T-helper 2 cell treated with Interferon-gamma antibody and Interleukin-4, amounts not matched to agents 5 μg/mL and 100 μg/mL, for 36 hours (primary cell): ENCODE results near the gene PLA2G4C.

Experiments used
- DNase-seq: peaks from one replicate; pipeline ENCODE4 v3.0.0; 2021; ENCODE audit warnings: low spot score
- H3K27ac Mint-ChIP-seq: one replicate; pipeline ENCODE4 v1.8.0; 2021; ENCODE audit warnings: mild to moderate bottlenecking, mixed read lengths
- H3K27me3 Mint-ChIP-seq: one replicate; pipeline ENCODE4 v1.8.0; 2021; ENCODE audit warnings: low read depth, mixed read lengths
- H3K36me3 Mint-ChIP-seq: one replicate; pipeline ENCODE4 v1.8.0; 2021; ENCODE audit warnings: low read depth, mixed read lengths
- H3K4me1 Mint-ChIP-seq: one replicate; pipeline ENCODE4 v1.8.0; 2021; ENCODE audit warnings: low read depth, mixed read lengths
- H3K4me3 Mint-ChIP-seq: one replicate; pipeline ENCODE4 v1.8.0; 2022; ENCODE audit warnings: mild to moderate bottlenecking, moderate library complexity, mixed read lengths
- H3K9me3 Mint-ChIP-seq: one replicate; pipeline ENCODE4 v1.8.0; 2021; ENCODE audit warnings: mixed read lengths

The PLA2G4C gene, protein sequence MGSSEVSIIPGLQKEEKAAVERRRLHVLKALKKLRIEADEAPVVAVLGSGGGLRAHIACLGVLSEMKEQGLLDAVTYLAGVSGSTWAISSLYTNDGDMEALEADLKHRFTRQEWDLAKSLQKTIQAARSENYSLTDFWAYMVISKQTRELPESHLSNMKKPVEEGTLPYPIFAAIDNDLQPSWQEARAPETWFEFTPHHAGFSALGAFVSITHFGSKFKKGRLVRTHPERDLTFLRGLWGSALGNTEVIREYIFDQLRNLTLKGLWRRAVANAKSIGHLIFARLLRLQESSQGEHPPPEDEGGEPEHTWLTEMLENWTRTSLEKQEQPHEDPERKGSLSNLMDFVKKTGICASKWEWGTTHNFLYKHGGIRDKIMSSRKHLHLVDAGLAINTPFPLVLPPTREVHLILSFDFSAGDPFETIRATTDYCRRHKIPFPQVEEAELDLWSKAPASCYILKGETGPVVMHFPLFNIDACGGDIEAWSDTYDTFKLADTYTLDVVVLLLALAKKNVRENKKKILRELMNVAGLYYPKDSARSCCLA

DNA sequence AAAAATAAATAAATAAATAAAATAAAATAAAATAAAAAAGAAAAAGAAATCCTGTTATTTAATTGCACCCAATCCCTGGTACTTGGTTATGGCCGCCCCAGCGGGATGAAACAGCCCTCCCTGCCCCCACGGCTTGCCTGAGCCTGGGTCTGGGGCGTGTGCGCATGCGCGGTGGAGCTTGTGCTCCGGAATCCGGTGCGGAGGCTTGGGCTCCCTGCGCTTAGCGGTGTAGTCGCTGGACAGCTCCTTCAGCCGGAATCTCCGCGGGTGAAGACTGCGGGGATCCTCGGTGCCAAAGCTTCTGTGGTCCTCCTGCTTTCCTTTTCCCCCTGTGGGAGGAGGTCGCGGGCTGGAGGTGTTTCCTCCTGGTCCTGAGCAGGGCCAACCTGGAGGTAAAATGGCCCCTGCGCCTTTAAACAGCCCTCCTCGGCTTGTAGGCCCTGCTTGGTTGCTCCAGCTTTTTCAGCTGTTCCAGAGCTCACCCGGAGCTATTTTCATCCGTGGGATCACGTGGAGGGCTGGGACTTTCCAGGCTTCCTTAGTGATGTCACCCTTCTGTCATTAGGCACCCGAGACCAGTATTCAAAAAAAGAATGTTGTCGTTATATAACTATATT, at the start of gene PLA2G4C:
TSS of gene PLA2G4C (minus strand) at position 468 of the 617 bp plus-strand sequence. CDS start 4,288 bp downstream, outside the sequence.
- H3K4me3 Mint-ChIP-seq = peak within 1 kb of the TSS; percentile 84
- peaks cover 9% of the 10 kb centered on the region for H3K4me1 Mint-ChIP-seq
- no peaks in the 10 kb centered on the region for H3K27me3 Mint-ChIP-seq
- peak; percentile 83 for DNase-seq
- peak within 1 kb of the TSS; percentile 84 for H3K27ac Mint-ChIP-seq
- peaks cover 10% of the 10 kb centered on the region for H3K36me3 Mint-ChIP-seq
- H3K9me3 Mint-ChIP-seq = no peaks in the 10 kb centered on the region

DNA sequence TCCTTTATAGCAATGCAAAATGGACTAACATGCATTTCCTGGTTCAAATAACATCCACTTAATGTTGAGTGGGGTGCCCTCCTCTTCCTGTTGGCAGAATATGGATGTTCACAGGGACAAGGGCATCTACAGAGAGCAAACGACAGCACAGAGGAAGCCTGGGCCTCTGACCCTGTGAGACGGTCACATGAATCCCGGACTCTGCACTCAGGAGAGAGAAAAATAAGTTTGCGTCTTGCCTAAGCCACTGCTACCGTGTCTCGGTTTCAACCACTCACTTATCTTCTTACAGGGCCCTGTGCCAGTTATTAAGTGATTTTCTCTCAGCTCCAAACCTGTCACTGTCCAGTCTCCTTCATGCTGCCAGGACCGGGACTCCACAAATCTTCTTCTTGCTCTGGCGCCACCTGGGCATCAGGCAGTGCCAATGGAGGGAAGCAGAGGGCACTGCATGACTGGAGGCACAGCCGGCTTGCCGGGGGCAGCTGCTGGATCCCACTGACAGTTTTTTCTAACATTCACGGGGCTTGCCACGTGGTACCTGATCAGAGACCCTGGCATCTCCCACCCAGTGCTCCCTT, 47.7 kb upstream of the PLA2G4C start:
- H3K27me3 Mint-ChIP-seq = no peaks in the 10 kb centered on the region
- no peak overlapping the region for H3K4me3 Mint-ChIP-seq
- no peaks in the 10 kb centered on the region for H3K9me3 Mint-ChIP-seq
- no peak overlapping the region for H3K27ac Mint-ChIP-seq
- no peak for DNase-seq
- peaks cover 48% of the 10 kb centered on the region for H3K36me3 Mint-ChIP-seq
- H3K4me1 Mint-ChIP-seq = no peaks in the 10 kb centered on the region

DNA sequence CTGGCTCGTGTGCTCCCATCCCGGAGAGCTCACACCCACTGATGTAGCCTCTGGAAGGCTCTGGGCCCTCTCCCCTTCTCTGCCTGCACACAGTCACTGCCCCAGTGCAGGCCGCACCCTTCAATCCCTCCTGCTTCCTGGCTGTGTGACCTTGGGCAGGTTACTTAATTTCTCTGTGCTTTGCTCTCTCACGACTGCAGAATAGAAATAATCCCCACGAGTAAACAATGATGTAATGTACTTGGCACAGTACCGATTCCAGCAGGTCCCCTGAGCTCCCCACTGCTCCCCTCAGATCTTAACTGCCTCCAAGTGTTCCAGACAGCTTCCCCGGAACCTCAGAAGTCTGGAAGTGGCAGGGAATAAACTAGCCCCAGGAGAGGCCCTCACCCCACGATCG, 43.4 kb upstream of the PLA2G4C start:
- Mint-ChIP-seq H3K27me3 (no peaks in the 10 kb centered on the region), H3K4me3 (no peak overlapping the region), H3K9me3 (no peaks in the 10 kb centered on the region), H3K4me1 (peaks cover 2% of the 10 kb centered on the region), H3K36me3 (peaks cover 32% of the 10 kb centered on the region), H3K27ac (peak overlapping the region; percentile 16)
- DNase-seq = no peak

DNA sequence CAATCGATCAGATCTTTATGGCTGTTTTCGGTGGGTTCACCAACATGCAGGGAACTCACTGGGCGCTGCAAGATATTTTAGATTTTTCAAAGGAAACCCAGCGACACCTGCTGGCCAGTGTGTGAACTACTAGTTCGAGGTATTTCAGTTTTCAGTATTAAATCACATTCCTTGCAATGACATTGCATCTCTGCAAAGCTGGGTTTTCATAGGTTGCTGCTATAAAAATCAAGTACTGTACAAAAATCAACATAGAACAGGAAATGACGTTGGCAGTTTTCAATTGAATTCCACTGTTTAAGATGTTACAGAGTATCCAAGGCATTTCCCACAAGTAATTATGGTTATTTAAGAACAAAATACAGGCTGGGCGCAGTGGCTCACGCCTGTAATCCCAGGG, 41.9 kb upstream of the PLA2G4C start:
- H3K4me3 Mint-ChIP-seq = no peak overlapping the region
- DNase-seq = peak; percentile 38
- H3K36me3 Mint-ChIP-seq = peaks cover 29% of the 10 kb centered on the region
- H3K9me3 Mint-ChIP-seq = no peaks in the 10 kb centered on the region
- peaks cover 2% of the 10 kb centered on the region for H3K4me1 Mint-ChIP-seq
- no peak overlapping the region for H3K27ac Mint-ChIP-seq
- H3K27me3 Mint-ChIP-seq = no peaks in the 10 kb centered on the region

DNA sequence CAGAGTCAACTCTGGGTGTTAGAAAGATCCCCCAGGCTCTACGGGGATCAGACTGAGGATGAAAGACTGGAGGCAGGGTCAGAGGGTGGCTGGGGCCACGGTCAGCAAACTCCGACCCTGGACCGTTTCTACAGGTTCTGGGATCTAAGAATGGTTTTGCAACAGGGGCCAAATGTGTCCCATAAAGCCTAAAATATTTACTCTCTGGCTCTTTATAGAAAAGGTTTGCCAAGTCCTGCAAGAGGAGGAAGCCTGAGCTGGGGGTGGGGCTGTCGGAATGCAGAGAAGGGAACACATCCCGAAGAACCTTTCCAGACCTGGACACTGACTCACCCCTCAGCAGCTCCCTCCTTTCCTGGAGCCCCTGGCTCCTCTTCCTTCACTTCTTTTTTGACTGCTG, 38.8 kb upstream of the PLA2G4C start:
- Mint-ChIP-seq H3K9me3 (no peaks in the 10 kb centered on the region), H3K4me1 (peaks cover 2% of the 10 kb centered on the region), H3K4me3 (no peak overlapping the region), H3K27ac (no peak overlapping the region), H3K27me3 (no peaks in the 10 kb centered on the region), H3K36me3 (peaks cover 35% of the 10 kb centered on the region)
- DNase-seq = no peak

DNA sequence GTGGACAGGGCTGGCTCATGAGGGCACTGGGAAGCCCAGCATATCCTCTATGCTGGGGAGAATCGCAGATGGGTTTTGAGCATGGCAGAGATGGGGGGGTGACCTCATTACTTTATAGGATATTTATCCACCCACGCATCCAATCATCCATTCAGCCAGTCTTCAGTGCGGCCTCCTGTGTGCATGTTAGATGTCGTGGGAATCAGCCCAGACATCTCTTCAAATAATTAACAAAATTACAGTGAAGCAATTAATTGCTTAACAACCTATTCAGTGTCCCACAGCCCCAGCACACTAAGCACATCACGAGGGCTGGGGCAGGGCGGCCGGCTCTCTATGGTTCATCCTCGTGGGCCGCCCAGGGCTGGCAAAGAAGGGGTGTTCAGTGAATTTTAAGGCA, 38.0 kb upstream of the PLA2G4C start:
- H3K9me3 Mint-ChIP-seq = no peaks in the 10 kb centered on the region
- H3K27me3 Mint-ChIP-seq = no peaks in the 10 kb centered on the region
- no peak for DNase-seq
- H3K4me1 Mint-ChIP-seq = peaks cover 2% of the 10 kb centered on the region
- H3K4me3 Mint-ChIP-seq = no peak overlapping the region
- no peak overlapping the region for H3K27ac Mint-ChIP-seq
- peaks cover 36% of the 10 kb centered on the region for H3K36me3 Mint-ChIP-seq

DNA sequence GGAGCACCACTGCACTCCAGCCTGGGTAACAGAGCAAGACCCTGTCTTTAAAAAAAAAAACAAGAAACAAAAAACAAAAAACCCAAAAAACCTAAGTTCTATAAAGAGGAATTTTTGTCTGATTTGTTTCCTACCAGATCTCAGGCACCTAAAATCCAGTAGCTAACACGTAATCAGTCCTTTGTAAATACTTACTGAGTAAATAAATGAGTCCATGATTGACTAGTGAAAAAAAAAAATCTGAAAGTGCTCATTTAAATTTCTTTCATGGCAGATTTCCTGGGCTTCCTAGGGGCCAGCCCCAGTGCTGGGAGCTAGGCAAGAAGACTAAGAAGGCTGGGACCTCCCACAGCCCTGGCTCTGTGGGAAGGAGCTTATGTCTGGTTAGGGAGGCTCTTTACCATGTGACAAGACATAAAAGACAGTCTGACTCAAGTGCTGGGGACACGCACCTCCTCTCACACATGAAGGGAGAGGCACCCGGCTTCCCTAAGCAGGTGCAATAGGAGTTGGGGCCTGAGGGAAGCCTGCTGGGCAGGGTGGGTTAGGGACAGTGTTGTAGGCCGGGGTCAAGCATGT, 37.1 kb upstream of the PLA2G4C start:
- Mint-ChIP-seq H3K4me1 (peaks cover 2% of the 10 kb centered on the region), H3K27ac (no peak overlapping the region), H3K27me3 (no peaks in the 10 kb centered on the region), H3K9me3 (no peaks in the 10 kb centered on the region), H3K36me3 (peaks cover 41% of the 10 kb centered on the region), H3K4me3 (no peak overlapping the region)
- no peak for DNase-seq

DNA sequence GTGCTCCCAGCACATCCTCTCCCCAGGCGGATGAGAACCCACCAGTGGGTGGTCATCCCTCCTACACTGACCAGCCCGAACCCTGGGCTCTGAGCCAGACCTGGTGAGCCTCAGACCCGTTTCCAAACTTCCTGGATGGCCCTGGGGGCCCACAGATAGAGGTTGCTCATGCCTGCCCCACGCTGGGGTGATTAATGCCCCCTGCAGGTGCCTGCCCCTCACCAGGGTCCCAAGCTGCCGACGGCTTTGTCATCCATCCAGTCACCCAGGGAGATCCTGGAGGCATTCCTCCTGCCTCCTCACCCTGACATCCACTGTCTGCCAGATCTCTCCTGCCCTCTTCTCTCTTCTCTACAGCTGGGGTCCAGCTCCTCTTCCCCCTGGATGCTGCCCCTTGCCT, 28.4 kb upstream of the PLA2G4C start:
- Mint-ChIP-seq H3K4me3 (no peak overlapping the region), H3K27ac (peak overlapping the region; percentile 36), H3K4me1 (no peaks in the 10 kb centered on the region), H3K36me3 (peaks cover 29% of the 10 kb centered on the region), H3K9me3 (no peaks in the 10 kb centered on the region), H3K27me3 (no peaks in the 10 kb centered on the region)
- DNase-seq = no peak

DNA sequence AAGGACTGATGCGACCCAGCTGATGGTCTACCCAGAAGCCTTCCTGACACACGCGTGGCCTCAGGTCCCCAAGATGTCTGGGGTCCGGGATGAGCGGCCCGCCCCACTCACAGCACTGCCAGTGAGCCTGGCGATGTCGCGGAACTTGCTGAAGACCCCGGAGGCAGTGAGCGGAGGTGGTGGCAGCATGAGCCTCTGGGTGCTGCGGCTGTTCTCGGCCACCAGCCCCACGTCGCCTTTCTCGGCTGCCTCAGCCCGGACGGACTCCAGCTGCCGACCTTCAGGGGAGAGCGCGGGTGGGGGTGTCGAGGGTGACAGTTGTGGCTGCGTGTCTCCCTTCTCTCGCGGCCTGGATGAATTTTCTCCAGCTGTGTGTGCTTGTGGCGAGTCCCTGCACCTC, 26.8 kb upstream of the PLA2G4C start:
- Mint-ChIP-seq H3K9me3 (no peaks in the 10 kb centered on the region), H3K4me3 (no peak overlapping the region), H3K27me3 (no peaks in the 10 kb centered on the region), H3K36me3 (peaks cover 22% of the 10 kb centered on the region), H3K27ac (no peak overlapping the region), H3K4me1 (no peaks in the 10 kb centered on the region)
- DNase-seq = no peak

DNA sequence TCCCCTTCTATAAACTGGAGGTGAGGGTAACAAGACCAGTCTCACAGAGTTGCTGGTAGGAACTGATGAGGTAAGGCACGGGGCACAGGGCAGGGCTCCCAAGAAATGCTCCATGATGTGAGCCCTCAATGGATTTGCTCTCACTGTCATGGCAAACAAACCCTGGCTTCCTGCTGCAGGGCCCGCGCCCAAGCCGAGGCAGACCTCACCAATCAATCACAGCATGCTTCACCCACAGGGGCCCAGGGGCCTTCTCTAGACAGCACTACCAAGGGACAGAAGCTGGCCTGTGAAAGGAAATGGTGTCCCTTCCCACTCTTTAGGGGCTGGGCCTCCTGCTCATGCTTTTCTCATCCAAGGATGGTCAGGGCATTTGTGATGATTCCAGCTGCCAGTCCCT, 25.9 kb upstream of the PLA2G4C start:
- Mint-ChIP-seq H3K9me3 (no peaks in the 10 kb centered on the region), H3K4me1 (no peaks in the 10 kb centered on the region), H3K4me3 (no peak overlapping the region), H3K27me3 (no peaks in the 10 kb centered on the region), H3K27ac (no peak overlapping the region), H3K36me3 (peaks cover 25% of the 10 kb centered on the region)
- no peak for DNase-seq

DNA sequence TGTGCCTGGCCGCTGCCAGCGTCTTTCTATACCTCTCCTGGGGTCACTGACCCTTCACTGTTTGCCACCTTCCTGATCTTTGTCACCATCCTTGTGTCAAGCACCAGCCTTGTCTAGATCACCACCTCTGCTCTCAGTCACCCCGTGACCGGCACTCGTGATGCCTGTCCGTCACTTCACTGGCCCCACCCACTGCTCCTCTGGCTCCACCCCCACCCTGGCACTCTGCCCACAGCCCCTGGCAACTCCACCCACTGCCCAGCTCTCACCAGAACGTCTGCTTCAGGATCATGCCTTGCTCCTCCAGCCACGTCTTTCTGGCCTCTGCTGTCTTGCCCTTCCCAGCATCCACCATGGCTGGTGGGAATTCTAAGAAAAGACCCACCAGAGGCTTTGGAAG, 24.8 kb upstream of the PLA2G4C start:
- no peak for DNase-seq
- H3K9me3 Mint-ChIP-seq = no peaks in the 10 kb centered on the region
- H3K4me1 Mint-ChIP-seq = no peaks in the 10 kb centered on the region
- H3K36me3 Mint-ChIP-seq = peaks cover 26% of the 10 kb centered on the region
- H3K27ac Mint-ChIP-seq = peak overlapping the region; percentile 31
- H3K27me3 Mint-ChIP-seq = no peaks in the 10 kb centered on the region
- no peak overlapping the region for H3K4me3 Mint-ChIP-seq

DNA sequence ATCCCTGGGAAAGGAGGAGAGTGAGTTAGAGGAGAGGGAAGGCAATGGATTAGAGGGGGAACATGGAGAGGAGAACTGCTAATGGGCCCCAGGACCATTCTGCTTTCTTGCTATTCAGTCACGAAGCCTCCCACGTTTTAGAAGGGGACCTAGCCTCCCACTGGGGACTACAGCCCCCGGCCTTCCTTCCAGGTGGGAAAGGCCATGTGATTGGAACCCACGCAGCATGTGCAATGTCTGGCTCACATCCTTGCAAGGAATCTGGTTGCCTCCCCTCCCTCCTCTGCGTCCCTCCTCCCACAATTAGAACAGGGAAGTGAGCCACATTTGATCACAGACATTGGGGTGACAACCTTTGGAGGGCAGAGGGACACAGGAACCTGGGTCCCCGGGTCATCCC, 22.5 kb upstream of the PLA2G4C start:
- H3K27ac Mint-ChIP-seq = no peak overlapping the region
- H3K4me3 Mint-ChIP-seq = no peak overlapping the region
- H3K4me1 Mint-ChIP-seq = no peaks in the 10 kb centered on the region
- no peaks in the 10 kb centered on the region for H3K9me3 Mint-ChIP-seq
- no peak for DNase-seq
- H3K36me3 Mint-ChIP-seq = peaks cover 30% of the 10 kb centered on the region
- H3K27me3 Mint-ChIP-seq = no peaks in the 10 kb centered on the region

DNA sequence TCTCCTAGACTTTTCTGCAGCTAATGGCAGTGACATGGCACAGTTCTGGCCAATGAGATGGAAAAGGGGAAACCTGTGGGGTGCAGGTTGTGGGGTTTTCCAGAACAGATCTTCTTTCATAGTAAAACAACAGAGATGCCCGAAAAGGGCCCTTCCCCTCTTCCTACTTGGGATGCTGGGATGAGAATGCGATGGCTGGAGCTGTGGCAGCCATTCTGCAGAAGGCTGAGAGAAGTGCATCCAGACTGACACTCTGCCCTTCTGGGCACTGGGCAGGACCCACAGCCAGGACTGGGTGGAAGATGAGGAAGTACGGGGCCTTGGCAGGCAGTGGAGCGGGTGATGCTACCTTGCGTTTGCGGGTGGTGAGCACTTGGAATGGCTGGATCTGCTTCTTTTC, 16.9 kb upstream of the PLA2G4C start:
- no peak overlapping the region for H3K27ac Mint-ChIP-seq
- peaks cover 4% of the 10 kb centered on the region for H3K4me1 Mint-ChIP-seq
- H3K36me3 Mint-ChIP-seq = peaks cover 59% of the 10 kb centered on the region
- H3K4me3 Mint-ChIP-seq = no peak overlapping the region
- no peaks in the 10 kb centered on the region for H3K9me3 Mint-ChIP-seq
- H3K27me3 Mint-ChIP-seq = no peaks in the 10 kb centered on the region
- DNase-seq = no peak
